ENCODE measurements around the gene RSPRY1.

The RSPRY1 gene

DNA sequence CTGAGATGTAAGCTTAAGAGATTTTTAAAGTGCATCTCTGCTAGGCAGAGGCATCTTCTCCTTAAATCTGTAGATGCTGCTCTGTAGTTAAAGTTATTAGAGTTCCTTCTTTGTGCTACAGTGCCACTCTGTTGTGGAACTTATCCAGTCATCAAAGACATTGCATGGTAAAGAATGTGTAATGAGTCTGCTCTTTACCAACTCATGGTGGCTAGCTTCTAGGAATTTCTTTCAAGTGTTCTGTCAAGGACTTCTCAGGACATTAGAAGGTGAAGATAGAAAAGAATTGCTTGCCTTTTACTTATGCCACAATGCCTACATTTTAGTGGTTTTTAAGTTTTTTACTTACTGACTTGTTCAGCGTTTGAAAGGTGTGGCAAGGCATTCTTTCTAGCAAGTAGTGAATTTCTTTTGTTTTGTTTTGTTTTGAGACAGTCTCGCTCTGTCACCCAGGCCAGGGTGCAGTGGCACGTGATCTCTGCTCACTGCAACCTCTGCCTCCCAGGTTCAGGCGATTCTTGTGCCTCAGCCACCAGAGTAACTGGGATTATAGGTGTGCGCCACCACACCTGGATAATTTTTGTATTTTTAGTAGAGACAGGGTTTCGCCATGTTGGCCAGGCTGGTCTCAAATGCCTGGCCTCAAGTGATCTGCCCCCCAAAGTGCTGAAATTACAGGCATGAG lies 38.7 kb downstream of the RSPRY1 start:
- DNase-seq: no peak

DNA sequence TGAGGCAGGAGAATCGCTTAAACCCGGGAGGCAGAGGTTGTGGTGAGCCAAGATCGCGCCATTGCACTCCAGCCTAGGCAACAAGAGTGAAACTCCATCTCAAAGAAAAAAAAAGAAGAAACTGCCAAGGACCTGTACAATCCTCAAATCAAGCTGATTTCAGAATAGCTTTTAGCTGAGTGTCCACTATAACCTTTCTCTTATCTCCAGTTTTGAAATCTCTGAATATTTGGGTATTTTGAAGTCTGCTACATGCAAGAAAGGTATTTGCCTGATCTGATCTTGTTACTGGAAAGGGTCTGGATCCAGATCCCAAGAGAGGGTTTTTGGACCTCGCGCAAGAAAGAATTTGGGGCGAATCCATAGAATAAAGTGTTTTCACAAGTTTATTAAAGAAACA lies 39.8 kb downstream of the RSPRY1 start:
- no peak for DNase-seq

DNA sequence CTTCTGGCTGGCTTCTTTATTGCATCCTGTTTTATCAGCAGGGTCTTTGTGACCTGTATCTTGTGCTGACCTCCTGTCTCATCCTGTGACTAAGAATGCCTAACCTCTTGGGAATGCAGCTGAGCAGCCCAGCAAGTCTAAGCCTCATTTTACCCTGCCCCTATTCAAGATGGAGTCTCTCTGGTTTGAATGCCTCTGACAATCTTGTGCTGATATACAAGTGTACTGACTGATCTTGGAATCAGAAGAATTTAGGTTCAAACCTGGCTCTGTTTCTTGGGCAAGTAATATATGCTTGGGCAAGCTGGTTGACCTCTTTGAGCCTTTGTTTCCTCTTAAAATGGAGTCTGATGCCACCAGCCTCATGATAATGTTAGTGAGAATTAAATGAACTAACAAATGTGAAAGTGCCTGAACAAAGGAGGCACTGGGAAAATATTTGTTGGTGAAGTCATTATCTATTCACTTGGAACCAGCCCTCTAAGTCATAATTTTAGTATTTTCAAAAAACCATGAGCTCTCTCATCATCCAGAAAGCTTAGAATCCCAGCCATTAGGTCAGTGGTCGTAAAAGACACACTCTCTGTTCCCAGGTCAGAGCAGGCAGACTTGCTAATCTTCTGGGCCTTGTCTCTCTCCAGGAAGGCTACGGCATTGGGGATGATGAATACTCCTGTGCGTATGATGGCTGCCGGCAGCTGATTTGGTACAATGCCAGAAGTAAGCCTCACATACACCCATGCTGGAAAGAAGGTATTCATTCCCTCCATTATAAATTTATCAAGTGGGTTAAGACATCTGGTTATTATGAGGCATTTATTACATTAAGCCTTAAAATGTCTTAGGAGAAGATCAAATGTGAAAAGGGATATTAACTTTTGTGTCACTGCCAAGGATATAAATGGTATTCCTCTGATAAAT lies 40.8 kb downstream of the RSPRY1 start:
- no peak for DNase-seq

DNA sequence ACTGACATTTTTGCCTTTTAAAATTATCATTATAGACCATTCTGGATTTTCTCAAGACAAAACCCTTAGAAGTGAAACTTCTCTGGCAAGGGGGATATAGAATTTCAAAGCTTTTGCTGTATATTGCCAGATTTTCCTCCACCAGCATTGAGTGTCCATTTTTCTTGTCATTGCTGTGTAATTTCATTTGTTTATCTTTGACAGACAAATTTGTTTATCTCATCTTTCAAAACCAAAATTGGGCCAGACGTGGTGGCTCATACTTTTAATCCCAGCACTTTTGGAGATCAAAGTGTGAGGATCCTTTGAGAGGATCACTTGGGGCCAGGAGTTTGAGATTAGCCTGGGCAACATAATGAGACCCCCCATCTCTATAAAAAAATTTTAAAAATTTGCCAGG lies 43.0 kb downstream of the RSPRY1 start:
- DNase-seq: no peak

DNA sequence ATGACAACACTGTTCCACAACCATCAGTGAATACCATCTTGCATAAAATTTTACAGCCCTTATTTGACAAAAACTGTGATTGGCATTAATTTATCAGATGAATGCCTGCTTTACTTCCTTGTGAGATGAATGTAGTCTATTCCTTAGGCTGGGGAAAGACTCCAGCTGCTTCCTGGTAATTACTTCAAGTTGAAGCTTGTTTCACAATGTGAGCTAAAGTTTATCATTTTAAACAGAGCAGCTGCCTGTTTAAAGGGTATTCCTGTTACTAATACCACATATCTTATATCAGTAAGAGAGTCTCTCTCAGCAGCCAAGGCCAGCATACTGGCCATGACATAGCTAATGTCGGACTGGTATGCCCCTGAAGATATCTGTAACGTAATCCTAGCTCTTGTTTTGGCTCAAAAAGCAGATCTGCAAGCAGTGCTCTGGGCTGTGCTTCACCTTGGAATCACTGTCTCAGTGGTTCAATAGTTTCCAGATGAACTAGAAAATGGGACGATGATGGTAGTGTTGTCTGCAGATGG lies 45.8 kb downstream of the RSPRY1 start:
- no peak for DNase-seq

- DNase-seq: no peak
Observed at GRCh38 chr16:57233944-57234706, 48.0 kb downstream of the RSPRY1 start.

DNA sequence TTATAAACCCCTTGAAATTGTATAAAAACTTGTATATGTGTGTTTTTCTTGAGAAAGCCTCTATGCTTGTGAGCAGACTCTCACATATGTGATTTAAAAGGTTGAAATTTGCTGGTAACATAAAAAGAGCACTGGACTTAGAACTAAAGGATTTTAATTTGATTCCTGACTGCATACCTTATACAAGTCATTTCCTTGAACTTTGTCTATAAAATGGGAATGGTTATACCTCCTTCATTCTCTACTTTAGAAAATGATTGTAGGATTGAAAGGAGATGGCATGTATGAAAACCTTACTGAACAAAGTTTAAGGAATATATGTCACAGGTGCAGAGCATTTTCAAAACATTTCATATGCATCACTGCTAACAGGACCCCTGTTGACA lies 48.6 kb downstream of the RSPRY1 start:
- no peak for DNase-seq

DNA sequence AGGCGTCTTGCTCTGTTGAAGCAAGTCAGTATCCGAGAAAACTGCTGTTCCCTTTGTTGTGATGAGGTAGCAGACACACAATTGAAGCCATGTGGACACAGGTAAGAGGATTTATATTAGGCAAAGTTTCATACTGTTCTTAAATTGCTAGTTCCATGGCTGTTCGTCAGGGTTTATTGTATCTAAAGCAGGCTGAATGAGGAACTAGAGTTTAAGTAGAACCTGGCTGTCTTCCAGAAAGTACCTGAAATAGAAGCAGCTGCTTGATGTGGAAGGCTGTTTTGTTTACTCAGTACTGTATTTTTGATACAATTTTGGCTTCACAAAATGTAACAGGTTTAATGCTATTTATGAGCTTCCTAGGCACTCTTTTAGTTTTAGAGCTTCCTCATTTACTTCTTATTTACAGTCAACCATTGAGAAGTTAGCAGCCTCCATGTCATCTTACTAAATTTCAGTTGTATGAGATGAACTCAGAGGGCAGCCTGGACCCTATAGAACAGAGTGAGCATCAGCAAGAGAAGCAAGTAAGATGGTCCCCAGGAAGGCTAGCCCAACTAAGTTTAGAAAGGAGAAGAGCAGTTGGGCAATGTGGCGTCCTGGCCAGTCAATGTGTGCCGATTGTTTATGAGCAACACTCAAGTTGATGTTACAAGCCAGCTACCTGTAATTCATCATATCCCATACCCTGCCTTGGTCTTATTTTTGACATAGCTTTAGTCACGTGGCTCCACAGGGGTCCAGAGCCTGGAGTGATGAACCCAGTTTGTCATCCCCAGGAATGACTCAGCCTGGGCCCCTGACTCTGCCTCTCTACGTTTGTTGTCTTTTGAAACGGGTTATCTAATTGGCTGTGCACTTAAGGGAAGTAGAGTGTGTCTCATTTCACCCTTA lies 49.2 kb downstream of the RSPRY1 start:
- no peak for DNase-seq

DNA sequence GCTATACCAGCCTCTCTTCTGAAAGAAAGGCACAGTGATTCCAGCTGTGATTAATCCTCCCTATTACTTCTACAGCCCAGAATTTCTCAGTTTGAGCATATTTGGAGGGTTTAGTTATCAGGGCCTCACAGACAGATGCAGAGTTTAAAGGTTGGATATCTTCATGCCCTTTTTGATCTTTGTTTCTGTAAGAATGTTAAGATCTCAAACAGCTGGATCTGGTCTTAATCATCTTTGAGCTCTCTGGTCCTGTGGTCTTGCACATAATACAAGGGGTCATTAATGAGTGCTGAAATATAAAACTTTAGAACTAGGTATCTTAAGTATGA lies 49.9 kb downstream of the RSPRY1 start:
- DNase-seq: no peak

DNA sequence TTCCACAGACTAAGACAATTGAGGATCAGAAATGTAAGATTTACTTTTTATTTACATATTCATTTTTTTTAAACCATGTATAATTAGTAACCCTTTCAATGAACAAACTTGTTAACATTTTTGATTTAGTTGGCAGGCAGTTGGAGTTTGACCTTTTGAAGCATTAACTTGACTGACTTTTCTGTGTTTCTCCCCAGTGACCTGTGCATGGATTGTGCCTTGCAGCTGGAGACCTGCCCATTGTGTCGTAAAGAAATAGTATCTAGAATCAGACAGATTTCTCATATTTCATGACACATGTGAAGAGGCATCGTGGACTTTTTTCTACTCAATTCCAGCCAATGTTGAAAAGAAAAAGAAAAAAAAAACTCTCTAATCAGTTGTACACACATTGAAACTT lies 52.6 kb downstream of the RSPRY1 start:
- DNase-seq: no peak

DNA sequence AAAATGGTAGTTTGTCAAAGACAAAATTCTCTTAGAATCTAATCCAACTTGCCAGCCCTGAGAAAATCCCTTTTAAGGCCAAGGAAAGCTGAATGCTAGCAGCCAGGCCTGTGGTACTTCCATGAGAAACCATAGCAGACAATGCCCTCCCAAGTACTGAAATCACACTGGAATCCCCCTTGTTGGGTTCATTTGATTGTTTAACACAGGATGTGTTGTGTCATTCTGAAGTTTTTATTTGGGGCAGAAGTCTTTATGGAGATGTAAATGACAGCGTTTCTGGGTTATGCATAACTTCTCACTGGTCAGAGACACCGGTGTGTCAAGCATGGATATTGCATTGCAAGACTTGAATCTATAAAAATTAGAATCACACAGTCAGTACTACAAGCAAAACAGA lies 53.0 kb downstream of the RSPRY1 start:
- DNase-seq: no peak

- DNase-seq: no peak
Observed at GRCh38 chr16:57240851-57241250, 54.7 kb downstream of the RSPRY1 start.

DNA sequence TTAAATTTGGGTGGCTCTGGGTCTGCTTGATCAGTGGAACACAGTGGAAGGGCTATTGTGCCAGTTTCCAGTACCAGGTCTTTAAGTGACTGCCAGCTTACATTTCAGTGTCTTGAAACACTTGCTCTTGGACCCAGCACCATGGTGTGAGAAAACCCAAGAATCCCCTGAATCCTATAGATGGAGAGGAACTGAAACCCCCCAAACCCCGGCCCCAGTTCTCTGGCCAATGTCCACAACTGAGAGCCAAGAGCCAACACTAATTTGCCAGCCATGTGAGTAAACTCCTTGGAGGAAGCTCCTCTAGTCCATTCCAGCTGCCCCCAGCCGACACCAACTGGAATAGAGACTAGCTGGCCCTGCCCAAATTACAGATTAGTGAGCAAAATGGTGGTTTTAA lies 56.5 kb downstream of the RSPRY1 start:
- no peak for DNase-seq

- DNase-seq: no peak
Observed at GRCh38 chr16:57244463-57244766, 58.3 kb downstream of the RSPRY1 start.

GRCh38 chr16:57244767-57245471 lies 58.8 kb downstream of the RSPRY1 start, which contains the start of gene ARL2BP:
Gene ARL2BP, plus strand, starts transcription at chr16:57245259. Its CDS starts 109 bp downstream, at chr16:57245368.
- peak; percentile 98 for DNase-seq

GRCh38 chr16:57245472-57246113 lies 59.5 kb downstream of the RSPRY1 start:
- DNase-seq: peak; percentile 56

- no peak for DNase-seq
Observed at GRCh38 chr16:57251352-57251751, 65.2 kb downstream of the RSPRY1 start.

GRCh38 chr16:57252148-57252721 lies 66.1 kb downstream of the RSPRY1 start:
- no peak for DNase-seq

GRCh38 chr16:57253466-57253865 lies 67.3 kb downstream of the RSPRY1 start:
- DNase-seq: no peak

DNA sequence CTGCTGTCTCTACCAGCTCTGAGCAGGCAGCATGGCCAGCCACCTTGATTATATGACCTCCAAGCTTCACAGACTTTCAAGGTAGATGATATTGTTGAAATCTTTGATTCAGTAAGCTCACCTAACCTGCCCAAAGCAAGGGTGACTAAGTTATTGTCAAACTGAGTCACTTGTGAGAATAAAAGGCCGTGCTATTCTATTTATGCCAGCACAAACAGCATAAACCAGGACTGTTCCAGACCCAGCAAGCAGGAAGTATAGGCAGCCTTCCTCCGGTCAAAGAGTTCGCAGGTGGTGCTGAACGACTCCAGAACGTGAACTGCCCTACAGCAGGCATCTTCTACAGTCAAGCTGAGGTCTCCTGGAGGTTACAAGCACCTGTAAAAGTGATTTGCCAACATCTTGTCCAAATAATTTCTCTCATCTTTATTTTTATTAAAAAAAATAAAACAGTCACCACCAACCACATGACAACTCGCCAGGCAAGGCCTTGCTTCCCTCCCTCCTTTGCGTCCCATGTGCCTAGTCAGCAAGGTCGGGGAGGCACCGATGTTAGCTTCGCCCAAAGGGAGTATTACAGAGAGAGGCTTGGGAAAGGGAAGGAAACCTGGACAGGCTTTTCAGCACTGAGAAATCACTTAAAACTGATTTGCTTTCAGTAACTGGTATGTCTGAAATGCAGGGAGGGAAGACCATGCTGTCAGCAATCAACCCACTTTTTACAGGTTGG lies 69.7 kb downstream of the RSPRY1 start:
- DNase-seq: peak; percentile 13

All from activated CD8-positive, alpha-beta memory T cell treated with anti-CD3 and anti-CD28 coated beads, Interleukin-2, amount 50 U/mL, for 48 hours (primary cell).